T1000 (cell line): ENCODE data around the gene EIF4E3.

Experiments
- DNase-seq: peaks from one replicate; lab custom pipeline; 2025; ENCODE audit warnings: mixed read lengths; lab: John Stamatoyannopoulos, UW

The EIF4E3 gene

GRCh38 chr3:71647751-71648150 lies 77.5 kb downstream of the EIF4E3 start:
- DNase-seq, result no peak

DNA sequence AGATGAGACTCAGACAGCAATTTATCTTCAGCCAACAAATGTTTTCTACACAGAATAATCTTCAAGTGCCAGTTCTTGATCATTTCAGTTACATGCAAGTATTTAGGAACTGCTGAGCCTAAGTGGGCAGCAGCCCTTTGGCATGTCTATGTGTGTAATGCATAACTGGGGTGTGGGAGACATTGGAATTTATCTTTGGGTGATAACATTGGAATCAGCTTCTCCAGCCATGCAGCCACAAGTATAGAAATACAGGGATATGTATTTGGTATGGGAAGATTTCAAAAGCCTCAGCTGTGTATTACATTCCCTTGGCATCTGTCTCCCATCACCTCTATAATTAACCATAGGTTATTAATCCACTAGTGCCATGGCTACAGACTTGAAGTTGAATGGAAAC lies 78.2 kb downstream of the EIF4E3 start:
- no peak for DNase-seq

- no peak for DNase-seq
Measured at GRCh38 chr3:71645140-71645539, 80.1 kb downstream of the EIF4E3 start.

GRCh38 chr3:71641674-71642073 lies 83.5 kb downstream of the EIF4E3 start:
- DNase-seq, result no peak

- no peak for DNase-seq
Measured at GRCh38 chr3:71640331-71640983, 84.7 kb downstream of the EIF4E3 start.

- DNase-seq, result no peak
Measured at GRCh38 chr3:71636482-71636881, 88.7 kb downstream of the EIF4E3 start.

DNA sequence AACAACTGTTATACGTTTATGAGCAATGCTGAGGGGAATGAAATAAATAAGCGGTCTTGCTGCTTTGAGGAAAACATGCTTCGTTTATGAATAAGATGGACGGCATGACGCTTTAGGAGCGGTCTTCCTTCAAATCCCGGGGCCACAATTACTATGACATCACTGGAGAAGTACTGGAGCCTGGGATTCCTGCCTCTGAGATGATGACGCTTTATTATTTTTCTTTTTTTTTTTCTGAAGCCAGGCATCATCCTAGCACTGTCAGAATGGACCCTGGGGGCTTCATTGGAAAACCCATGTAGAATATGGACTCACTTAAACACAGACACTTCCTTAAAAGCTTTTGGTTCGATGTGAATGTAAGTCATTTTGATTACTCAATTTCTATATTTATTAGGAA lies 89.2 kb downstream of the EIF4E3 start:
- no peak for DNase-seq

GRCh38 chr3:71634671-71635070 lies 90.5 kb downstream of the EIF4E3 start:
- DNase-seq, result no peak

GRCh38 chr3:71629711-71630110 lies 95.5 kb downstream of the EIF4E3 start:
- no peak for DNase-seq

DNA sequence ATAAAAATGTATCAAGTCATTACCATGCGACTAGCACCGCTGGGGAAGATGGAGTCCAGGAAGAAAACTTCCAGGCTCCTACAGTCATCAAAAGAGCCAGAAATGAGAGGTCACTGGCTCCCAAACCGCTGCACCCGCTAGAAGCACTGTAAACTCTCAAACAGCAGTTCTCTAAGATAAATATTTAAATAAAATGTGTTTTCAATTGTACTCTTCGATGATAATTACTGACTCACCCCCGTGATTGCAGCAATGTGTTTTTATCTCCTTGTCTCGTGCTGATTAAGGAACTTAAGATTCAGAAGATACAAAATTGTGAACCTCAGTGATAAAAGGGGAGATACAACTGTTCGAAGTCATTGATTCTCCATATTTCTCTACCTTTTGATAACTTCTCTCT lies 95.9 kb downstream of the EIF4E3 start:
- DNase-seq, result no peak

GRCh38 chr3:71628522-71628921 lies 96.7 kb downstream of the EIF4E3 start:
- DNase-seq, result no peak

DNA sequence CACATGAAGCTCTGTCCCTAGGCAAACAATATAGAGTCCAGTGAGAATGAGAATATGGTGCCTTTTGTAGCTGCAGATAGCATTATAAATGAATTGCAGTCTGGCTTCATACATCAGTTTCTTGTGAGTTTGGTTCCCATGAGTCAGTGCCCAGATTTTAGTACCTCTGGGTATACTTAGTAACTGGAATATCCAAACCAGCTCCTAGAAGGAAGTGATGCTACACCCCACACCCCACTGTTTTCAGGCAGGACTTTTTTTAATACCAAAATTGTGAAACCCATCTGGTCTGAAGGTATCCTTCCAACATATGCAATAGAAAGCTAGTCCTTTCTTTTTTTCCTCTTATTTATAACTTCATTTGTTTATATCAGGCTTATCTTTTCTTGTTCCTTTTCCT lies 99.5 kb downstream of the EIF4E3 start:
- no peak for DNase-seq
